GM19468 (cell line): ENCODE measurements around the gene SLC25A41.
"Not testable (repeated sequence)": the region's sequence is repeated elsewhere in the genome, so short reads cannot be mapped to it uniquely, and the experiment has no call there.

ENCODE experiments used
- ATAC-seq: cut with Tn5 transposase; IDR thresholded peaks from one replicate; pipeline ENCODE4 v1.9.1; 2021; ENCODE audit warnings: mild to moderate bottlenecking, moderate library complexity, moderate number of reproducible peaks; ENCODE audit not compliant: unreplicated experiment; ENCODE audit errors: extremely low read depth

SLC25A41 gene

GRCh38 chr19:6413721-6414643, 19.6 kb downstream of the SLC25A41 start:
- ATAC-seq, result no peak

GRCh38 chr19:6413291-6413690, 20.3 kb downstream of the SLC25A41 start:
- no peak for ATAC-seq

GRCh38 chr19:6412447-6413091, 21.0 kb downstream of the SLC25A41 start:
- no peak for ATAC-seq

DNA sequence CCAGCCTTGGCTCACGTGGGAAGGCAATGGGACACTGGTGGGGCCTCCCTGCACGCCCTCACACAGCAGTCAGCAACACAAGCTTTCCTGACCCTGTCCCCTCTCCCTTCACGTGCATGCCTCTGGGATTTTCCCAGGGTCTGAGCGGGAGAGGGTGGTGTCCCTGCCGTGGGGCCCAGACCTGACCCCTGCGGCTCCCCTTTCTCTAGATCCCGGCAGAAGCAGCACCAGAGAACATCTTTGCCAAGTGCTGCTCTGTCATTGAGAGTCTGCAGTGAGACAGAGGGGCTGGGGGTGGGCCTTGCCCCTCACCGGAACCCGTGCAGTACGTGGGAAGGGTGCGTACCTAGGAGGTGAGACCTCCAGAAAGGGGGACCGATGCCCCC, 21.5 kb downstream of the SLC25A41 start:
- ATAC-seq, result no peak

DNA sequence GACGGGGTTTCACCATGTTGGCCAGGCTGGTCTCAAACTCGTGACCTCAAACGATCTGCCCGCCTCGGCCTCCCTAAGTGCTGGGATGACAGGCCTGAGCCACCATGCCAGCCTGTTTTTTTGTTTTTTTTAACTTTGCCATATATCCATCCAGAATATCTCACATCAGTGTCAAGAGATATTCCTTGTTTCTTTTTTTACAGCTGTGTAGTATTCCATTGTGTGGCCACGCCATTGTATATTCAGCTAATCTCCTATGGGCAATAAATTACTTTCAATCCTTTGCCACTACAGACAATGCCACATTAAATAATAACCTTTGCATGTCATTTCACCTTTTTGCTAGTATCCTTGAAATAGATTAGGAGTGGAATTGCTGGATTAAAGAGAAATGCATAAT, 24.2 kb downstream of the SLC25A41 start:
- no peak for ATAC-seq

GRCh38 chr19:6406401-6406800, 27.2 kb downstream of the SLC25A41 start:
- ATAC-seq, result no peak

DNA sequence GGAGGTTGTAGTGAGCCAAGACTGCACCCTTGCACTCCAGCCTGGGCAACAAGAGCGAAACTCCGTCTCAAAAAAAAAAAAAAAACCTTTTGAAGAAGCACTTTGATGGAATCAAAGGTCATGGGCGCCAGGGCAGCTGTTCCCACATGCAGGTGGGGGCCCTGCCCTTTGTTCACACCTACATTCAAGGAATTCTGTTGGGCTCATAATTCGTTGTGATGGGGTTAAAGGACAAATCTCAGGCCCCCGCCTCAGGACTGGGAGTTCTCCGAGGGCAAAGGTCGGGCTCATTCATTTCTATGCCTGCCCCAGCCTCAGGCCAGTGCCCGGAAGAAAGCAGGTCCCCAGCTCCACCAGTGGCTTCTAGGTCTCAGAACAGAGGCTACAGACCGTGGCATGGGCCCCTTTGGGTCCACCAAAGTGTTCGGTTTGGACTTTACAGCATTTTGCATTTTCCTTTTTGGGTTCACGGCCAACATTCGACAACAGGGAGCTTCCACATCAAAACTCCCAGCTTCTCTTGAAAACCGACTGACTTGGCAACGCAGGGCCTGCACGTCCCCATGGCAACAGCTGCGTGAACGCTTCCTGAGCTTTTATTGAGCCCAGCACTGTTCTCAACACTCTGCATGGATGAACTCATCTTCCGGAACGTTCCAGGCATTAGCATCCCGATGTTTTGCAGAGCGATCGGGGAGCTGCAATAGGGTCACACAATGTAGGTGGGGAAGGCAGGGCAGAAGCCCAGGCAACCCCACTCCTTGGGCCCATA, 30.5 kb downstream of the SLC25A41 start:
- no peak for ATAC-seq

DNA sequence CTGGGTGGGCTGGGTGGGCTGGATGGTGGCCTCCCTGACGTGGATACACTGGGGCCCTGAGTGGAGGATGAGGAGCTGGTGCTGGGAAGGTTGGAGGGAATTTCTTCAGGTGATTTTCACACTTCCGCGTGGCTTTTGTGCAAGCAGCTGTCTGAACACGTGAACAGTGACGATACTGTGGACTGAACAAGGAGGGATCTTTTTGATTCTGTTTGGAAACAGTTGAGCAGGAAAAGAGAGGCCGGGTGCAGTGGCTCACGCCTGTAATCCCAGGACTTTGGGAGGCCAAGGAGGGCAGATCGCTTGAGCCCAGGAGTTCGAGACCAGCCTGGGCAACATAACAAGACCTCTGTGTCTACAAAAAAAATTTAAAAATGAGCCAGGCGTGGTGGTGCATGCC, 31.5 kb downstream of the SLC25A41 start:
- no peak for ATAC-seq

- ATAC-seq, result not testable (repeated sequence)
Observed at GRCh38 chr19:6400062-6400944, 33.3 kb downstream of the SLC25A41 start.

DNA sequence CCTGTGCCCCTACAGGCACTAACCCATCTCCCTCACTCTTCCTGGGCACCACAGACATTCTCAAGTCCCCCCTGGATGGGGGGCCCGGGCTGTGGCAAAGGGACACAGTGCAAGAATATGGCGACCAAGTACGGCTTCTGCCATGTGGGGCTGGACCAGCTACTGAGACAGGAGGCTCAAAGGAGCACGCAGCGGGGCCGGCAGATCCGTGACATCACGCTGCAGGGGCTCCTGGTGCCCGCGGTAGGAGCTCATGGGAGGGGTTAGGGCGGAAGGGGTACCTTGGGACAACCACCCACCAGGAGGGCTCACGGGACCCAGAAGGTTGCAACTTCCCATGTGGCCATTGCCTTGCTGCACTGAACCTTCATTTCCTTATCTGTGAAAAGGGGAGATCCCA, 37.3 kb downstream of the SLC25A41 start:
- no peak for ATAC-seq

- ATAC-seq, result no peak
Observed at GRCh38 chr19:6394831-6395230, 38.7 kb downstream of the SLC25A41 start.

- ATAC-seq, result no peak
Observed at GRCh38 chr19:6393983-6394412, 39.6 kb downstream of the SLC25A41 start.

DNA sequence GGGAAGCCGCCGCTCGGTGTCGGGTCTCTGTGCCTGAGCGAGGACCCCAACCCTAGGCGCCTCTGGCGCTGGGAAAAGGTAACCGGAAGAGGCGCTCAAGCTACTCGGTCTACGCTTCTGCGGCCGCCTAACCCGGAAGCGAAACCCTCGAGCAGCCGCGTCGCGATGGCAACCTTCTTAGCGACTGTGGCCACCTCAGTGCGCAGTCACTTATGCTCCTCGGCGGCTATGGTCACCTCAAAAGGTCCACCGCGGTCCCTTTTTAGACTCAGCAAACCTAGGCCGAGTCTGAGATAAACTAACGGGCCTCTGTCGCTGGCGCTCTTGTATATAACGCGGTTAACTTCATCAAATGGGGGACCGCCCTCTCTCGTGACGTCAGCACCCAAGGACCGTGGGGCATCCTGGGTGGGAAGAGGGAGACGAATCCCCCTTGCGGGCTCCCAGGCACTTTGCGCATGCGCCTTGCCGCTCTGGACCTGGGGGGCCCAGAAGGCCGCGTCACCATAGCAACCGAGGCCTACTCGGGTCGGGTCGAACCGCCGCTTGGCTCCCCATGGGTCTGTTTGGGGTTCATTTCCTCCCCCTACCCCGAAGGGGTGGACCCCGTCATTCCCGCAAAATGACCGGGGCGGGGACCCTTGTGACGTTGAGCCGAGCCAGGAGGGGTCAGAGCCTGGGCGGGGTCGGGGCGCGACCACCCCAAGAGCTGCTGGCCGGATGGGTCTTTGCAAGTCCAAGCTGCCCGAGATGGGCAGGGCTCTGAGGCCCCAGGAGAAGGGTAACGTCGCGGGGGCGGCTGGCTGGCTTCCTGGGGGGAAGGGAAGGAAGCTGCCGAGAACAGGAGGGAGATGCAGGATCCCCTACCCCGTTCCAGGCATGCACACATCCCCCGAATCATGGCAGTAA, 40.2 kb downstream of the SLC25A41 start, which contains the start of gene GTF2F1:
Gene GTF2F1, minus strand, starts transcription at position 91 of the 909 bp plus-strand sequence. CDS start 169 bp downstream, outside the sequence.
- peak; percentile 64 for ATAC-seq

DNA sequence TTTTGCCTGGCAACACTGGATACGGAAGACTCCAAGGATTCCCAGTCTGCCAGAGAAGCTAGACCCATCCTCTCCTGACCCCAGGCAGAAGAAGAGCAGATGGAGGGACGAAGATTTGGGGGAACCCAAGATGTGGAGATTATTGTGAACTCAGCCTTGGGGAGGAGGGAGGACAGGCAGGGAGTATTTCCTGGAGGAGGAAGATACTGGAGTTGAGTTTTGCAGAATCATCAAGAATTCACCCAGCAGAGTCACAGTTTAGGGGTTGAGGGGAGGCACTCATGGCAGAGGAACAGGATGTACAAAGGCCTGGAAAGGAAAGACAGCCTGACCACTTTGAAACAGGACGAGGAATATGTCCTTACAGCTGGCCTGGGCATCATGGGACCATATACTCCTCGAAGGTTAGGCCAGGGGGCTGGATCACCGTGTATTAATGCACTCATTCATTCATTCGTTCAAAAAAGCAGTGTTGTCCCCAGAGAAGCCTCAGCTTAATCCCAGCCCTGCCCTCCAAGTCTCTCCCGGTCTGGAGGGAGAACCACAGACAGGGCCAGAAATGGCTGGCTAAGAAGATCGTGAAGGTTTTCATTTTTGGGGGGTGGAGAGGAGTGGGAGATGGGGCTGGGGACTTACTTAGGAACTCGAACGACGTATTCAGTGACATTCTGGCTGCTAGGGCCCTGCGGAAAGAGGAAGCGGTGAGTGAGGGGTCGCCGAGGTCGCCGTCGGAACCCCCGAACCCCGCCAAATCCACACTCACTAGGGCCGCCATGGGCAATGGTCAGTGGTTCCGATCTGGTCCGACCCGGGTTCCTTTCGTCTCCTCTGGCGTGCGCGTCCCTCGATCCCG, 41.1 kb downstream of the SLC25A41 start:
- no peak for ATAC-seq

- ATAC-seq, result no peak
Observed at GRCh38 chr19:6387372-6387771, 46.2 kb downstream of the SLC25A41 start.

- ATAC-seq, result no peak
Observed at GRCh38 chr19:6384381-6384780, 49.2 kb downstream of the SLC25A41 start.

DNA sequence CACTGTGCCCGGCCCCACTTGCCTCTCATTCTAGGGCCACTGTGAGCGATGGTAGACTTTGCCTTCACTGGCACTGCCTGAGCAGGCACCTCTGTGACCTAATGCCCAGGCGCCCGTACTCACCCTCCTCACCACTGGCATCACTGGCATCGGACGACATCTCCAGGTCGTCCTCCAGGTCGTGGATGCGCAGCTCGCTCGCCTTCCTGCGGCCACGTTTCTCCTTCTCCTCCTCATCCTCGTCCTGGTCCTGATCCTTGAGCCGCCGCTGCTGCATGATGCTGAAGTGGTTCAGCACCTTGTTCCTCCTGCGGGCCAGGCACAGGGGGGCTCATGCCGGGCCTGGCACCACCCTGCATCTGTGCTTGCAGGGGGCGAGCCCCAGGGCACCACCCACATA, 50.4 kb downstream of the SLC25A41 start:
- ATAC-seq, result no peak
